ENCODE measurements around the gene CLN3.

DNA sequence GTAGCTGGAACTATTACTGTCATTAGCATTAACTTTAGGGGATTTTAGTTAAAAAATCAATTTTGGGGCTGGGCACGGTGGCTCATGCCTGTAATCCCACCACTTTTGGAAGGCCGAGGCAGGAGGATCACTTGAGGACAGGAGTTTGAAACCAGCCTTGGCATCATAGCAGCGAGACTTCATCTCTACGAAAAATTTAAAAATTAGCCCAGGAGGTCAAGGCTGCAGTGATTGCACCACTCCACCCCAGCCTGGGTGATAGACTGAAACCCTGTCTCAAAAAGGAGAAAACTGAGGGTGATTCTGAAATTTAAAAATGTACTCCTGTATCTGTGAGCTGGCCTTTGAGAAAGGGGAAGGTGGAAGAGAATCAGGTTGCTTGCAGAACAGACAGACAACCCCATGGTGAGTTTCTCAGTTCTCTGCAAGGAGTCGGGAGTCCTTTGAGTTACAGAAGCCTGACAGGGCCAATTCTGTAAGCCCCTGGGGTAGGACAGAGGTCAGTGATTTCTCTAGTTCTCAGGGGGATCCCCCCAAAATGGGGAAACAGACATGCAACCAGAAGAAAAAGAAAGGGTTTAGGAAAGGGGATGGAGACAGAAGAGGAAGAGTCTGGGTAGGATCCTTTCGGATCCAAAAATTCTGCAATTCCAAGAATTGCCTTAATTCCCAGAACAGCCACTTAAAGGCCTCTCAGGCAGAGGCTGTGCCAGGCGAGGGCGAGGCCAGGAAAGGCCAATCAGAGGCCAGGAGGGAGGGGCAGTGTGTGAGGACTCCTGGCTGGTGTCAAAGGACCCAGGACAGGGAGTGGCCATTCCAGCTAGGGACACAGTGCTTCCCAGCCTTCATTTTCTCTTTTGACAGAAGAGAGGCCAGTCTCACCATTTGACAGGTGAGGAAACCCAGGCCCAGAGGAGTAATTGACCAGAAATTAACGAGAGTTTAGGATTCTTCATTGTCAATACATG, 40.2 kb upstream of the CLN3 start:
- TF ChIP-seq CHD2 (IDR thresholded peaks at IDR 0.05; ENCODE audit: low read length, partially characterized antibody) (no peak), POLR2A (IDR thresholded peaks at IDR 0.05; ENCODE audit: low read length) (no peak), RCOR1 (IDR thresholded peaks at IDR 0.05; ENCODE audit: low read depth, low read length) (no peak), RAD21 (conservative IDR thresholded peaks at IDR 0.05 in 1 of 2, IDR thresholded peaks at IDR 0.05 in 1 of 2) (no peak), MYC (IDR thresholded peaks at IDR 0.05; ENCODE audit: borderline replicate concordance, low read length) (no peak), RARB (CRISPR knock-in tag; IDR thresholded peaks at IDR 0.05) (no peak)
- TF ChIP-seq, protein P1, sequence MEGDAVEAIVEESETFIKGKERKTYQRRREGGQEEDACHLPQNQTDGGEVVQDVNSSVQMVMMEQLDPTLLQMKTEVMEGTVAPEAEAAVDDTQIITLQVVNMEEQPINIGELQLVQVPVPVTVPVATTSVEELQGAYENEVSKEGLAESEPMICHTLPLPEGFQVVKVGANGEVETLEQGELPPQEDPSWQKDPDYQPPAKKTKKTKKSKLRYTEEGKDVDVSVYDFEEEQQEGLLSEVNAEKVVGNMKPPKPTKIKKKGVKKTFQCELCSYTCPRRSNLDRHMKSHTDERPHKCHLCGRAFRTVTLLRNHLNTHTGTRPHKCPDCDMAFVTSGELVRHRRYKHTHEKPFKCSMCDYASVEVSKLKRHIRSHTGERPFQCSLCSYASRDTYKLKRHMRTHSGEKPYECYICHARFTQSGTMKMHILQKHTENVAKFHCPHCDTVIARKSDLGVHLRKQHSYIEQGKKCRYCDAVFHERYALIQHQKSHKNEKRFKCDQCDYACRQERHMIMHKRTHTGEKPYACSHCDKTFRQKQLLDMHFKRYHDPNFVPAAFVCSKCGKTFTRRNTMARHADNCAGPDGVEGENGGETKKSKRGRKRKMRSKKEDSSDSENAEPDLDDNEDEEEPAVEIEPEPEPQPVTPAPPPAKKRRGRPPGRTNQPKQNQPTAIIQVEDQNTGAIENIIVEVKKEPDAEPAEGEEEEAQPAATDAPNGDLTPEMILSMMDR (IDR thresholded peaks at IDR 0.05): no peak
- TF ChIP-seq, protein P2, sequence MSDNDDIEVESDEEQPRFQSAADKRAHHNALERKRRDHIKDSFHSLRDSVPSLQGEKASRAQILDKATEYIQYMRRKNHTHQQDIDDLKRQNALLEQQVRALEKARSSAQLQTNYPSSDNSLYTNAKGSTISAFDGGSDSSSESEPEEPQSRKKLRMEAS (IDR thresholded peaks at IDR 0.05): no peak
